Keratinocyte (primary cell): ENCODE data around the gene CDT1. TPM values are rescaled to one million over a fixed set of nuclear protein-coding genes. Genes with fewer than 3 reads are reported as not detected.

Experiments used
- DNase-seq: peaks from one replicate; pipeline ENCODE4 v3.0.0-alpha.2; 2011; ENCODE audit warnings: low read depth, missing footprints, low spot score
- FAIRE-seq: peaks from 2 replicates; lab custom pipeline; 2011; peaks lifted over from hg19 to GRCh38; lab: Jason Lieb, UNC
- H2AFZ ChIP-seq: 2 replicates; pipeline ENCODE4 v1.6.0; 2012; ENCODE audit warnings: low read length, control low read depth, inconsistent platforms; ENCODE audit not compliant: control insufficient read depth
- H3K27ac ChIP-seq: 2 replicates; pipeline ENCODE4 v1.5.1; 2011; ENCODE audit warnings: low read length; ENCODE audit not compliant: control insufficient read depth, insufficient read depth
- H3K27me3 ChIP-seq: 3 replicates; pipeline ENCODE4 v1.6.0; 2011; ENCODE audit warnings: low read length; ENCODE audit not compliant: control insufficient read depth, insufficient read depth; ENCODE audit errors: extremely low read depth
- H3K36me3 ChIP-seq, 2 experiments: 2 replicates in 1 of 2; 3 replicates in 1 of 2; pipeline ENCODE4 v1.5.1; 2011; ENCODE audit warnings: low read length in 2 of 2, mild to moderate bottlenecking in 1 of 2; ENCODE audit not compliant: control insufficient read depth in 2 of 2, insufficient read depth in 2 of 2; ENCODE audit errors: extremely low read depth in 1 of 2
- H3K4me1 ChIP-seq: 3 replicates; pipeline ENCODE4 v1.5.1; 2011; ENCODE audit warnings: low read length; ENCODE audit not compliant: control insufficient read depth, insufficient read depth; ENCODE audit errors: extremely low read depth
- H3K4me2 ChIP-seq: 3 replicates; pipeline ENCODE4 v1.6.0; 2011; ENCODE audit warnings: low read depth, low read length; ENCODE audit not compliant: control insufficient read depth, insufficient read depth; ENCODE audit errors: extremely low read depth
- H3K4me3 ChIP-seq, 3 experiments: fragments of 200-600 bp in 1 of 3; sonication (generic) in 1 of 3; 2 replicates in 2 of 3; 3 replicates in 1 of 3; pipeline ENCODE4 v1.5.1; 2011 to 2016; ENCODE audit warnings: low read length in 3 of 3, mild to moderate bottlenecking in 3 of 3, control low read depth in 2 of 3, inconsistent platforms in 1 of 3, low read depth in 1 of 3, mixed read lengths in 1 of 3, mixed run types in 1 of 3, moderate library complexity in 1 of 3; ENCODE audit not compliant: control insufficient read depth in 2 of 3, insufficient read depth in 2 of 3; ENCODE audit errors: extremely low read depth in 1 of 3
- H3K79me2 ChIP-seq: 2 replicates; pipeline ENCODE4 v1.6.0; 2012; ENCODE audit warnings: low read length; ENCODE audit not compliant: control insufficient read depth, insufficient read depth
- H3K9ac ChIP-seq: 3 replicates; pipeline ENCODE4 v1.6.0; 2011; ENCODE audit warnings: low read length; ENCODE audit not compliant: control insufficient read depth, insufficient read depth; ENCODE audit errors: extremely low read depth
- H3K9me1 ChIP-seq: 3 replicates; pipeline ENCODE4 v1.6.0; 2011; ENCODE audit warnings: low read length; ENCODE audit not compliant: control insufficient read depth, insufficient read depth; ENCODE audit errors: extremely low read depth
- H3K9me3 ChIP-seq: 2 replicates; pipeline ENCODE4 v1.5.1; 2012; ENCODE audit warnings: low read depth, low read length; ENCODE audit not compliant: control insufficient read depth
- H4K20me1 ChIP-seq: 3 replicates; pipeline ENCODE4 v1.6.0; 2011; ENCODE audit warnings: low read length; ENCODE audit not compliant: control insufficient read depth, insufficient read depth; ENCODE audit errors: extremely low read depth
- EZH2 ChIP-seq: IDR thresholded peaks from one replicate; pipeline ENCODE4 v1.6.1; 2012; ENCODE audit warnings: inconsistent platforms, mild to moderate bottlenecking, low read length, moderate library complexity
- dilution Hi-C: fragments of 300-500 bp; cut with MboI; formaldehyde crosslinking; loops from one replicate; pipeline ENCODE4 v1.7.0; 2020; ENCODE audit warnings: low sequenced_read_pairs; ENCODE audit not compliant: extremely low pct_ligation_motif_present
- polyA plus RNA-seq, 5 experiments: library from polyadenylated mRNA; depleted of rRNA in 3 of 5; stranded (reverse) in 3 of 5; stranded (forward) in 1 of 5; unstranded in 1 of 5; fragments of >200 nt; gene quantifications; 1 replicate in 1 of 5; 2 replicates in 3 of 5; 3 replicates in 1 of 5; pipeline versions ENCODE4 v1.2.1 to v1.2.3, GENCODE V29; 2011 to 2012; ENCODE audit warnings: missing spikeins in 2 of 5, low read depth in 1 of 5, low replicate concordance in 1 of 5
- TF ChIP-seq, protein P1 (sequence below), 3 experiments: IDR thresholded peaks in 1 of 3; conservative IDR thresholded peaks in 1 of 3; optimal IDR thresholded peaks in 1 of 3; 2 replicates in 2 of 3; 3 replicates in 1 of 3; pipeline versions ENCODE3 to v1.5.1; 2011; ENCODE audit warnings: low read length in 3 of 3, mild to moderate bottlenecking in 3 of 3, moderate library complexity in 2 of 3, control low read depth in 1 of 3, inconsistent platforms in 1 of 3; ENCODE audit not compliant: insufficient read depth in 2 of 3; ENCODE audit errors: extremely low read depth in 1 of 3

The CDT1 gene
- polyA plus RNA-seq, 1 donor (not counting 4 experiments of a cell fraction or from before 2014, with no cell fraction given) = 2.0 TPM

DNA sequence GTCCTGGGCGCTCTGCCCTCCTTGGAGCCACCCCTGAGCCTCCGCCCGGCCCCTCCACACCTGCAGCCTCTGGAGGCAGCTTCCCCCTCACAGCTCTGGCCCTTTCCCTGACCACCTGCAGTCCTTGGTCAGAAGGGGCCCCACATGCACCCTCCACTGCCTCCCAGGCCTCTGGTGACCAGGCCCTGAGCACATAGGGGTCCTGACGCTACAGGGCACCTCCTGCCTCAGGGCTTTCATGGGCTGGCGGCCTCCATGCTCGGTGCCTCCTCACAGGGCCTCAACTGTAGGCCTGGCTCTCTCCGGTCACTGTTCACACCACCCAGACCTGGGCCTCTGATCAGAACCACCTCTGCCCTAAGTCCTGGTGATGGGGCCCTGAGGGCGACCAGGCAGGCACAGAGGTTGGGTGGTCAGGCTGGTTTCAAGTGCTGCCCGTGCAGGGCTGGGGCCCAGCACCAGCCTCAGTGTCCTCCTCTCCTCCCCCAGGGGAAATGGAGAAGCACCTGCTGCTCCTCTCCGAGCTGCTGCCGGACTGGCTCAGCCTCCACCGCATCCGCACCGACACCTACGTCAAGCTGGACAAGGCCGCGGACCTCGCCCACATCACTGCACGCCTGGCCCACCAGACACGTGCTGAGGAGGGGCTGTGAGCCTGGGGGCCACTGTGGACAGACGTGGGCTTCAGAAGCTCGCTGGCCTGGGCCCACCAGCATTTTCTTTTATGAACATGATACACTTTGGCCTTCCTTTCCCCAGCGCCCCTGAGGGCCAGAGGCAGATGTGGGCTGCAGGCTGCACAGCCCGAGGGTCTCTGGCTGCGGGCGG lies 4.3 kb downstream of the CDT1 start:
- dilution Hi-C loops = no loop called here
- Histone ChIP-seq H3K9ac (no peak overlapping the region), H3K4me1 (peaks cover 30% of the 10 kb centered on the region), H3K36me3 (peaks cover 13 to 19% of the 10 kb centered on the region in 2 experiments), H3K27me3 (no peaks in the 10 kb centered on the region), H3K4me2 (no peak overlapping the region), H3K27ac (no peak overlapping the region), H3K79me2 (peaks cover 30% of the 10 kb centered on the region), H2AFZ (no peak overlapping the region), H4K20me1 (peaks cover 2% of the 10 kb centered on the region), H3K9me3 (no peaks in the 10 kb centered on the region), H3K9me1 (peaks cover 4% of the 10 kb centered on the region), H3K4me3 (no peak overlapping the region)
- DNase-seq (no peak), FAIRE-seq (no peak)
- TF ChIP-seq, protein P1, sequence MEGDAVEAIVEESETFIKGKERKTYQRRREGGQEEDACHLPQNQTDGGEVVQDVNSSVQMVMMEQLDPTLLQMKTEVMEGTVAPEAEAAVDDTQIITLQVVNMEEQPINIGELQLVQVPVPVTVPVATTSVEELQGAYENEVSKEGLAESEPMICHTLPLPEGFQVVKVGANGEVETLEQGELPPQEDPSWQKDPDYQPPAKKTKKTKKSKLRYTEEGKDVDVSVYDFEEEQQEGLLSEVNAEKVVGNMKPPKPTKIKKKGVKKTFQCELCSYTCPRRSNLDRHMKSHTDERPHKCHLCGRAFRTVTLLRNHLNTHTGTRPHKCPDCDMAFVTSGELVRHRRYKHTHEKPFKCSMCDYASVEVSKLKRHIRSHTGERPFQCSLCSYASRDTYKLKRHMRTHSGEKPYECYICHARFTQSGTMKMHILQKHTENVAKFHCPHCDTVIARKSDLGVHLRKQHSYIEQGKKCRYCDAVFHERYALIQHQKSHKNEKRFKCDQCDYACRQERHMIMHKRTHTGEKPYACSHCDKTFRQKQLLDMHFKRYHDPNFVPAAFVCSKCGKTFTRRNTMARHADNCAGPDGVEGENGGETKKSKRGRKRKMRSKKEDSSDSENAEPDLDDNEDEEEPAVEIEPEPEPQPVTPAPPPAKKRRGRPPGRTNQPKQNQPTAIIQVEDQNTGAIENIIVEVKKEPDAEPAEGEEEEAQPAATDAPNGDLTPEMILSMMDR (optimal IDR thresholded peaks at IDR 0.05 in 1 of 3, IDR thresholded peaks at IDR 0.05 in 1 of 3, conservative IDR thresholded peaks at IDR 0.05 in 1 of 3; ENCODE audit: extremely low read depth in 1 of 3, insufficient read depth in 2 of 3, low read length in 3 of 3) = no peak
- TF ChIP-seq EZH2 = no peak

DNA sequence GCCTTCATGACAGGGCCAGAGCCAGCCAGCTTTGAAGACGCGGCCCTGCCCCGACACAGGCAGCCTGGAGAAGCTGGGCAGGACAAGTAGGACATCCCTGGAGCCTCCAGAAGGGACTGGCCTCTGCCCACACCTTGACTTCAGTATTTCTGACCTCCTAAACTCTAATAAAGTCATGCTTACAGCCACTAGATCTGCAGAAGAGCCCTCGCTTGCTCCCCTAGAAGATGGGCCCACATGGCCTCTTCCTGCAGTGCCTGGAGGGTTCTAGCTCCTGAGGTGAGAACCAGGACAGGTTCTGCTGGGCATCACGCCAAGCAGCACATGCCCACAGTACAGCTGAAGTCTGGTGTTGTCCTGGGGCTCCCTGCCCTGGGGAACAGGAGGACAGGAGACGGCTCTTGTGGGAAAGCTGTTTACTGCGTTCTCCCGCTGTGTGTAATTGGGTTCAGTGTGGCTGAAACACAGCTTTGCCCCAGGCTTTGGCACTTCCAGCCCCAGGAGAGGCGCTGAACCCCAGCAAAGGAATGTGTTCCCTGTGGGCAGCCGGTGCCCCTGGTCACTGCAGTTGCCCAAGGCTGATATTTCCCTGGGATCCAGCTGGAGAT lies 5.6 kb downstream of the CDT1 start:
- no peak for TF ChIP-seq EZH2
- TF ChIP-seq, protein P1 (optimal IDR thresholded peaks at IDR 0.05 in 1 of 3, IDR thresholded peaks at IDR 0.05 in 1 of 3, conservative IDR thresholded peaks at IDR 0.05 in 1 of 3; ENCODE audit: extremely low read depth in 1 of 3, insufficient read depth in 2 of 3, low read length in 3 of 3) = no peak
- H3K9me1 ChIP-seq = peaks cover 4% of the 10 kb centered on the region
- peaks cover 29% of the 10 kb centered on the region for H3K79me2 ChIP-seq
- DNase-seq = no peak
- peaks cover 30% of the 10 kb centered on the region for H3K4me1 ChIP-seq
- no peaks in the 10 kb centered on the region for H3K27me3 ChIP-seq
- peak overlapping the region; percentile 96 for H3K4me2 ChIP-seq
- no peak overlapping the region for H3K4me3 ChIP-seq
- dilution Hi-C loops = no loop called here
- H3K36me3 ChIP-seq = peaks cover 13 to 19% of the 10 kb centered on the region in 2 experiments
- H3K27ac ChIP-seq = no peak overlapping the region
- H3K9me3 ChIP-seq = no peaks in the 10 kb centered on the region
- no peak overlapping the region for H2AFZ ChIP-seq
- no peak for FAIRE-seq
- H3K9ac ChIP-seq = no peak overlapping the region
- peaks cover 2% of the 10 kb centered on the region for H4K20me1 ChIP-seq
